ENCODE data around the gene S100A16.

Gene S100A16

GRCh38 chr1:153560241-153560640 is 52.7 kb downstream of the S100A16 start:
- DNase-seq, result no peak

GRCh38 chr1:153557877-153558276 is 55.1 kb downstream of the S100A16 start:
- DNase-seq, result no peak
